H7 (cell line): ENCODE data around the gene PCDHA12. TPM values are rescaled to one million over a fixed set of nuclear protein-coding genes. Genes with fewer than 3 reads are reported as not detected.

Experiments
- DNase-seq: peaks from one replicate; pipeline ENCODE4 v3.0.0; 2012
- H3K27me3 ChIP-seq: 2 replicates; pipeline ENCODE4 v1.6.0; 2011; ENCODE audit warnings: mild to moderate bottlenecking, low read length; ENCODE audit not compliant: control insufficient read depth, insufficient read depth
- H3K36me3 ChIP-seq: replicated peaks from 2 replicates; pipeline ENCODE4 v1.5.1; 2011; ENCODE audit warnings: low read length; ENCODE audit not compliant: control insufficient read depth, insufficient read depth
- H3K4me3 ChIP-seq: 2 replicates; pipeline ENCODE4 v1.5.1; 2011; ENCODE audit warnings: low read depth, mild to moderate bottlenecking, control low read depth, low read length, moderate library complexity; ENCODE audit not compliant: insufficient read depth
- total RNA-seq: library from RNA; depleted of rRNA; stranded (reverse); fragments of >200 nt; shearing (Covaris generic); gene quantifications from 2 replicates; pipeline ENCODE4 v1.2.3, GENCODE V29; 2014; rRNA removed

Gene PCDHA12
- total RNA-seq, 1 experiment from 2014 or later = 1.9 TPM

DNA sequence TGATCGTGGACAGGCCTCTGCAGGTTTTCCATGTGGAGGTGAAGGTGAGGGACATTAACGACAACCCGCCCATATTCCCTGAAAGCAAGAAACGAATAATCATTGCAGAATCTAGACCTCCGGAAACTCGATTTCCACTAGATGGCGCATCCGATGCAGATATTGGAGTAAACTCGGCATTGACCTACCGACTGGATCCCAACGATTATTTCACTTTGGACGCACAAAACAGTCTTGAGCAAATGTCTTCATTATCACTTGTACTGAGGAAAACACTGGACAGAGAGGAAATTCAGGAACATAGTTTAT lies 7.4 kb downstream of the PCDHA12 start:
- Histone ChIP-seq H3K4me3 (peak overlapping the region; percentile 34), H3K36me3 (no peaks in the 10 kb centered on the region), H3K27me3 (no peaks in the 10 kb centered on the region)
- DNase-seq = peak; percentile 83

GRCh38 chr5:140883373-140883772 lies 8.3 kb downstream of the PCDHA12 start:
- no peaks in the 10 kb centered on the region for H3K36me3 ChIP-seq
- peak; percentile 13 for DNase-seq
- no peak overlapping the region for H3K4me3 ChIP-seq
- H3K27me3 ChIP-seq = no peaks in the 10 kb centered on the region

DNA sequence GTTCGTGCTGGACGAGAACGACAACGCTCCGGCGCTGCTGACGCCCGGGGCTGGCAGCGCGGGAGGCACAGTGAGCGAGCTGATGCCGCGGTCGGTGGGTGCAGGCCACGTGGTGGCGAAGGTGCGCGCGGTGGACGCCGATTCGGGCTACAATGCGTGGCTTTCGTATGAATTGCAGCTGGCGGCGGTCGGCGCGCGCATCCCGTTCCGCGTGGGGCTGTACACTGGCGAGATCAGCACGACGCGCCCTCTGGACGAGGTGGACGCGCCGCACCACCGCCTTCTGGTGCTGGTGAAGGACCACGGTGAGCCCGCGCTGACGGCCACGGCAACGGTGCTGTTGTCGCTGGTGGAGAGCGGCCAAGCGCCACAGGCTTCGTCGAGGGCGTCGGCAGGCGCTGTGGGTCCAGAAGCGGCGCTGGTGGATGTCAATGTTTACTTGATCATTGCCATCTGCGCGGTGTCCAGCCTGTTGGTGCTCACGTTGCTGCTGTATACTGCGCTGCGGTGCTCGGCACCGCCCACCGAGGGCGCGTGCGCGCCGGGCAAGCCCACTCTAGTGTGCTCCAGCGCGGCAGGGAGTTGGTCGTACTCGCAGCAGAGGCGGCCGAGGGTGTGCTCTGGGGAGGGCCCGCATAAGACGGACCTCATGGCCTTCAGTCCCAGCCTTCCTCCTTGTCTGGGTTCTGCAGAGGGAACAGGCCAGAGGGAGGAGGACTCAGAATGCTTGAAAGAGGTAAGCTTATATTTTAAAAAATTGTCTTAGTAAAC lies 9.0 kb downstream of the PCDHA12 start:
- no peaks in the 10 kb centered on the region for H3K27me3 ChIP-seq
- DNase-seq = peak; percentile 28
- H3K36me3 ChIP-seq = no peaks in the 10 kb centered on the region
- no peak overlapping the region for H3K4me3 ChIP-seq

- no peak for DNase-seq
- Histone ChIP-seq H3K4me3 (no peak overlapping the region), H3K36me3 (no peaks in the 10 kb centered on the region), H3K27me3 (no peaks in the 10 kb centered on the region)
These were observed 41.2 kb downstream of the PCDHA12 start for GRCh38 chr5:140916325-140916724.

DNA sequence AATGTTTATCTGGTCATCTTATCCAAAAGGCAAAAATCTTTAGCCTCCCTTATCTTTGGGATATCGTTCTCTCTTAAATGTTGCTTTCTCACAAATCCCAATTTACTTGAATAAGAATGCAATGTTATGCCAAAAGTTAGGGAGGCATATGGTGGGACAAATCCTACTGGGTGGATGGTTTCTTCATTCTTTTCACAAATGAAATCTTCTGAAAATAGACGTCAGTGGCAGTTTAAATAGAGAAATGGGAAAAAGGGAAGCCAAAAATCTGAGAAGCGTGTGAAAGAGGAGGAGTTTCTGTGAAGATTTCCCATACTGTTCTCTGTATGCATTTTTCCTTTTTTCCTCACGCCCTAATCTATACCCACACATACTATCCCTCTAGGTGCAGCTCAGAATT lies 48.5 kb downstream of the PCDHA12 start:
- Histone ChIP-seq H3K4me3 (no peak overlapping the region), H3K27me3 (peaks cover 20% of the 10 kb centered on the region), H3K36me3 (no peaks in the 10 kb centered on the region)
- DNase-seq = no peak

GRCh38 chr5:140925806-140926442 lies 50.8 kb downstream of the PCDHA12 start, which contains the start of gene PCDHAC1:
Gene PCDHAC1 (plus strand): TSS chr5:140926299. CDS start chr5:140926893, 594 bp downstream.
- Histone ChIP-seq H3K4me3 (peak within 1 kb of the TSS; percentile 54), H3K27me3 (peaks cover 20% of the 10 kb centered on the region), H3K36me3 (no peaks in the 10 kb centered on the region)
- DNase-seq = peak; percentile 79

- Histone ChIP-seq H3K27me3 (peaks cover 20% of the 10 kb centered on the region), H3K36me3 (no peaks in the 10 kb centered on the region), H3K4me3 (peak overlapping the region; percentile 54)
- DNase-seq = peak; percentile 90
These were observed 51.5 kb downstream of the PCDHA12 start for GRCh38 chr5:140926443-140927227.

GRCh38 chr5:140927228-140927573 lies 52.1 kb downstream of the PCDHA12 start:
- Histone ChIP-seq H3K4me3 (peak overlapping the region; percentile 54), H3K36me3 (no peaks in the 10 kb centered on the region), H3K27me3 (peaks cover 20% of the 10 kb centered on the region)
- DNase-seq = peak; percentile 50

Other genes with a start within 250 kb of the PCDHA12 start
- 0.21 TPM in 1 of 2 replicates, not detected in the other for gene CD14, start 242.1 kb upstream of the PCDHA12 start, total RNA-seq
- 27.1 and 34.4 TPM in 2 replicates for gene TMCO6, start 235.9 kb upstream of the PCDHA12 start, total RNA-seq
- 136 and 144 TPM in 2 replicates for gene NDUFA2, start 227.7 kb upstream of the PCDHA12 start, total RNA-seq
- gene IK, start 227.5 kb upstream of the PCDHA12 start, total RNA-seq = 55.5 and 76.3 TPM in 2 replicates
- 15.7 and 24.0 TPM in 2 replicates for gene WDR55, start 210.4 kb upstream of the PCDHA12 start, total RNA-seq
- 0.83 and 0.85 TPM in 2 replicates for gene DND1, start 201.7 kb upstream of the PCDHA12 start, total RNA-seq
- gene HARS1, start 183.9 kb upstream of the PCDHA12 start, total RNA-seq = 45.3 and 46.6 TPM in 2 replicates
- 31.8 and 33.5 TPM in 2 replicates for gene HARS2, start 183.9 kb upstream of the PCDHA12 start, total RNA-seq
- gene ZMAT2, start 174.9 kb upstream of the PCDHA12 start, total RNA-seq = 42.3 and 42.7 TPM in 2 replicates
- not detected in 2 replicates for gene PCDHA1, start 89.2 kb upstream of the PCDHA12 start, total RNA-seq
- not detected in 2 replicates for gene PCDHA2, start 80.5 kb upstream of the PCDHA12 start, total RNA-seq
- gene PCDHA3, start 74.3 kb upstream of the PCDHA12 start, total RNA-seq = not detected in 2 replicates
- gene PCDHA4, start 68.2 kb upstream of the PCDHA12 start, total RNA-seq = 6.0 and 7.6 TPM in 2 replicates
- 0.15 and 0.28 TPM in 2 replicates for gene PCDHA5, start 53.7 kb upstream of the PCDHA12 start, total RNA-seq
- gene PCDHA6, start 47.3 kb upstream of the PCDHA12 start, total RNA-seq = 0.30 and 0.42 TPM in 2 replicates
- 0.28 and 0.37 TPM in 2 replicates for gene PCDHA7, start 41.0 kb upstream of the PCDHA12 start, total RNA-seq
- gene PCDHA8, start 34.1 kb upstream of the PCDHA12 start, total RNA-seq = 0.11 and 0.14 TPM in 2 replicates
- gene PCDHA9, start 26.9 kb upstream of the PCDHA12 start, total RNA-seq = 0.03 TPM in 1 of 2 replicates, not detected in the other
- 0.11 and 0.28 TPM in 2 replicates for gene PCDHA10, start 19.4 kb upstream of the PCDHA12 start, total RNA-seq
- 10.0 and 10.2 TPM in 2 replicates for gene PCDHA11, start 6.4 kb upstream of the PCDHA12 start, total RNA-seq
- gene PCDHA13, start 6.8 kb downstream of the PCDHA12 start, total RNA-seq = 1.6 and 2.5 TPM in 2 replicates
- 10.3 and 17.3 TPM in 2 replicates for gene PCDHAC1, start 51.0 kb downstream of the PCDHA12 start, total RNA-seq
- 21.2 and 24.2 TPM in 2 replicates for gene PCDHAC2, start 91.2 kb downstream of the PCDHA12 start, total RNA-seq
- 0.10 and 0.30 TPM in 2 replicates for gene PCDHB1, start 176.1 kb downstream of the PCDHA12 start, total RNA-seq
- 0.69 and 1.9 TPM in 2 replicates for gene PCDHB2, start 219.3 kb downstream of the PCDHA12 start, total RNA-seq
- 0.21 and 0.26 TPM in 2 replicates for gene PCDHB3, start 225.2 kb downstream of the PCDHA12 start, total RNA-seq
- 0.35 and 0.41 TPM in 2 replicates for gene PCDHB4, start 246.5 kb downstream of the PCDHA12 start, total RNA-seq